KMS-11 (cell line): ENCODE results near the gene GNG10.
A peak's percentile ranks its signal among the peaks of the same experiment; 100 is the strongest.
"Not testable (repeated sequence)": the region's sequence is repeated elsewhere in the genome, so short reads cannot be mapped to it uniquely, and the experiment has no call there.

ENCODE experiments used
- H2AFZ ChIP-seq: fragments of 200-600 bp; sonication (generic); 2 replicates; pipeline ENCODE4 v1.6.1; 2016; ENCODE audit warnings: antibody characterized with exemption, mixed run types, low read depth
- H3K27ac ChIP-seq: fragments of 200-600 bp; sonication (generic); 2 replicates; pipeline ENCODE4 v1.6.1; 2016; ENCODE audit warnings: mild to moderate bottlenecking, mixed run types
- H3K27me3 ChIP-seq: fragments of 200-600 bp; sonication (generic); 2 replicates; pipeline ENCODE4 v1.6.1; 2017; ENCODE audit warnings: mild to moderate bottlenecking, low read depth, mixed run types, moderate library complexity; ENCODE audit not compliant: insufficient read depth
- H3K36me3 ChIP-seq: fragments of 200-600 bp; sonication (generic); 2 replicates; pipeline ENCODE4 v1.6.1; 2017; ENCODE audit warnings: mild to moderate bottlenecking, mixed run types; ENCODE audit not compliant: insufficient read depth
- H3K4me1 ChIP-seq: fragments of 200-600 bp; sonication (generic); 2 replicates; pipeline ENCODE4 v1.6.1; 2016; ENCODE audit warnings: mild to moderate bottlenecking, low read depth, mixed run types; ENCODE audit not compliant: poor library complexity, severe bottlenecking
- H3K4me2 ChIP-seq: fragments of 200-600 bp; sonication (generic); 2 replicates; pipeline ENCODE4 v1.7.0; 2016; ENCODE audit warnings: mild to moderate bottlenecking, mixed run types
- H3K4me3 ChIP-seq: fragments of 200-600 bp; sonication (generic); IDR thresholded peaks from 2 replicates; pipeline ENCODE4 v1.6.1; 2017; ENCODE audit warnings: low read depth, low read length, mixed read lengths; ENCODE audit not compliant: insufficient read depth
- H3K79me2 ChIP-seq: fragments of 200-600 bp; sonication (generic); 2 replicates; pipeline ENCODE4 v1.6.1; 2016; ENCODE audit warnings: low read depth, mixed run types; ENCODE audit not compliant: insufficient read depth
- H3K9ac ChIP-seq: fragments of 200-600 bp; sonication (generic); 2 replicates; pipeline ENCODE4 v1.6.1; 2016; ENCODE audit warnings: mild to moderate bottlenecking, mixed run types
- H4K20me1 ChIP-seq: fragments of 200-600 bp; sonication (generic); 2 replicates; pipeline ENCODE4 v1.6.1; 2016; ENCODE audit warnings: mild to moderate bottlenecking, mixed run types; ENCODE audit not compliant: insufficient read depth
- TF ChIP-seq, protein P1 (sequence below): fragments of 200-600 bp; sonication (generic); conservative IDR thresholded peaks from 2 replicates; pipeline ENCODE4 v1.6.1; 2017; ENCODE audit warnings: low read depth, mild to moderate bottlenecking, antibody characterized with exemption, low read length, moderate library complexity, mixed read lengths

Gene GNG10

DNA sequence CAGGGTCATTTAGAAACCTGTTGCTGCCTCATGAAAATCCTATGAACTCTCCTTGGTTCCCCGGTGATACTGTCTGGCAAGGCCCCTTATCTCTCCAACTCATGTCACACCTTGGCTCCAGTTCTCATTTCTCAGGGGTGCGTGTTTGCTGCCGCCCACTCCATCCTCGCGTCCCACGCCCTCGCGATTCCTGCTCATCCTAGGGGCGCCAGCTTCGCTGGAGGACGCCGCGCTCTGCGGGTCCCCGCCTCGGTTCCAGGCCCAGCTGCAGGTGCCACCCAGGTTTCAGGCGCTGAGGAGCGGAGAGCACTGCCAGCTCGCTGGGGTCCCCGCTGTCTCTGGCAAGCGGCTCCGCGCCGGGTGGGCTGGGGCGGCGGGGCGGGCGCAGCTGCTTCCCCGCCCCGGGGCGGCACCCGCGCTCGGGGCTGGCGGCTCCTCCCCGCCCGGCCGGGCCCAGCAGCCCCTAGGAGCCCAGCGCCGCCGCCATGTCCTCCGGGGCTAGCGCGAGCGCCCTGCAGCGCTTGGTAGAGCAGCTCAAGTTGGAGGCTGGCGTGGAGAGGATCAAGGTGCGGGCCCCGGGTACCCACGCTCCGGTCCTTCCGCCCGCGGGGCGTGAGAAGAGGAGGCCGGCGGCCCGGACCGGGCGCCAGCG lies at the start of gene GNG10:
GNG10 (plus strand) TSS at position 456 of the 652 bp plus-strand sequence; CDS start at position 486, 30 bp downstream.
- H2AFZ ChIP-seq, result peak within 1 kb of the TSS; percentile 87
- no peaks in the 10 kb centered on the region for H3K36me3 ChIP-seq
- H3K4me3 ChIP-seq, result no peak within 1 kb of the TSS
- no peaks in the 10 kb centered on the region for H4K20me1 ChIP-seq
- peaks cover 5% of the 10 kb centered on the region for H3K4me1 ChIP-seq
- H3K79me2 ChIP-seq, result no peaks in the 10 kb centered on the region
- H3K27me3 ChIP-seq, result no peaks in the 10 kb centered on the region
- peak within 1 kb of the TSS; percentile 82 for H3K4me2 ChIP-seq
- no peak within 1 kb of the TSS for H3K27ac ChIP-seq
- peak within 1 kb of the TSS; percentile 51; the same call in 1 of the 2 replicates for H3K9ac ChIP-seq
- TF ChIP-seq, protein P1, sequence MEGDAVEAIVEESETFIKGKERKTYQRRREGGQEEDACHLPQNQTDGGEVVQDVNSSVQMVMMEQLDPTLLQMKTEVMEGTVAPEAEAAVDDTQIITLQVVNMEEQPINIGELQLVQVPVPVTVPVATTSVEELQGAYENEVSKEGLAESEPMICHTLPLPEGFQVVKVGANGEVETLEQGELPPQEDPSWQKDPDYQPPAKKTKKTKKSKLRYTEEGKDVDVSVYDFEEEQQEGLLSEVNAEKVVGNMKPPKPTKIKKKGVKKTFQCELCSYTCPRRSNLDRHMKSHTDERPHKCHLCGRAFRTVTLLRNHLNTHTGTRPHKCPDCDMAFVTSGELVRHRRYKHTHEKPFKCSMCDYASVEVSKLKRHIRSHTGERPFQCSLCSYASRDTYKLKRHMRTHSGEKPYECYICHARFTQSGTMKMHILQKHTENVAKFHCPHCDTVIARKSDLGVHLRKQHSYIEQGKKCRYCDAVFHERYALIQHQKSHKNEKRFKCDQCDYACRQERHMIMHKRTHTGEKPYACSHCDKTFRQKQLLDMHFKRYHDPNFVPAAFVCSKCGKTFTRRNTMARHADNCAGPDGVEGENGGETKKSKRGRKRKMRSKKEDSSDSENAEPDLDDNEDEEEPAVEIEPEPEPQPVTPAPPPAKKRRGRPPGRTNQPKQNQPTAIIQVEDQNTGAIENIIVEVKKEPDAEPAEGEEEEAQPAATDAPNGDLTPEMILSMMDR, result no peak

DNA sequence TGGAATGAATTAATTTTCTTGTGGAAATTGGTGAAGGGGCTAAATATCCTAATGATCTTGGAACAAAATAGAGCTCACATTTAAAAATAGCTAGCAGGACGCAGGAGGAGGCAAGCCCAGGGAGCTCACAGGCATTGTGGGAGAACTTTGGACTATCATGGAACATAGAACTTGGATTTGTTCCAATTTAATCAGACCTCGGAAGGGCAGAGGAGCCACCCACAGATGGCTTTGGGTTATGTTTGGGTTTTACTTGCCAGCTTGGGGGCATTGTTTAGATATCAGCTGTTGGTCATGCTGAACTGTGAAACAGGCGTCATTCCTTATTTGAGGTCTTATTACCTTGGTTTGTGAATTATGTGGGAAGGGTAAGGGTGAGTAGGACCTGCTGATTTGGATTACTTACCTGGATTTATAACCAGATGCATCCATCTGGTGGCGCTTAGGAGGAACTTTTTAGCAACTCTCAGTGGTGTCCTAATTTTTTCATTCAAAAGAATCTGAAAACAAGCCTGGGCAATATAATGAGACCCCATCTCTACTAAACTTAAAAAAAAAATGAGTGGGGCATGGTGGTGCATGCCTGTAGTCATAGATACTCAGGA lies 47.9 kb upstream of the GNG10 start:
- Histone ChIP-seq H3K4me1 (no peaks in the 10 kb centered on the region), H2AFZ (no peak overlapping the region), H4K20me1 (no peaks in the 10 kb centered on the region), H3K79me2 (no peaks in the 10 kb centered on the region), H3K4me2 (no peak overlapping the region), H3K27me3 (no peaks in the 10 kb centered on the region), H3K36me3 (no peaks in the 10 kb centered on the region), H3K27ac (no peak overlapping the region), H3K4me3 (no peak overlapping the region), H3K9ac (no peak overlapping the region)
- TF ChIP-seq, protein P1, result no peak

DNA sequence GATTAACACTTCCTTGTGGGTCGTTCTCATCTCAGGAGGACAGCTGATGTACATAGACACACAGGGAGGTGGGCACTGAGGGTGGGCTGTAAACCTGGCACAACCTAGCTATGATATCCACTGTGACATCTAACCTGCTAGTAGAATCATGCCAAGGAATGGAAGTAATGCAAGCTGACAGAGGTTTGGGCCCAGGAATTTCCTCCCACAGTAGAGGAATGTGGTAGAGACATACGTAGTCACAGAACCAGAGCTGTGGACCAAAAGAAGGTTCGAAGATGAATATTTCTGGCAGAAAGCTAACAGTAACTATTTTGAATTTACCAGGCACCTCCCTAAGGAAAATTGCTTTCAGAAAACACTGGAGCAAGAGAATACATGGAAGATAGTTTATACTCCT lies 45.5 kb upstream of the GNG10 start:
- TF ChIP-seq, protein P1, result no peak
- H3K4me2 ChIP-seq, result no peak overlapping the region
- H3K79me2 ChIP-seq, result no peaks in the 10 kb centered on the region
- no peaks in the 10 kb centered on the region for H4K20me1 ChIP-seq
- H3K27ac ChIP-seq, result no peak overlapping the region
- H3K36me3 ChIP-seq, result no peaks in the 10 kb centered on the region
- H2AFZ ChIP-seq, result no peak overlapping the region
- no peak overlapping the region for H3K9ac ChIP-seq
- H3K4me1 ChIP-seq, result no peaks in the 10 kb centered on the region
- H3K27me3 ChIP-seq, result no peaks in the 10 kb centered on the region
- no peak overlapping the region for H3K4me3 ChIP-seq

DNA sequence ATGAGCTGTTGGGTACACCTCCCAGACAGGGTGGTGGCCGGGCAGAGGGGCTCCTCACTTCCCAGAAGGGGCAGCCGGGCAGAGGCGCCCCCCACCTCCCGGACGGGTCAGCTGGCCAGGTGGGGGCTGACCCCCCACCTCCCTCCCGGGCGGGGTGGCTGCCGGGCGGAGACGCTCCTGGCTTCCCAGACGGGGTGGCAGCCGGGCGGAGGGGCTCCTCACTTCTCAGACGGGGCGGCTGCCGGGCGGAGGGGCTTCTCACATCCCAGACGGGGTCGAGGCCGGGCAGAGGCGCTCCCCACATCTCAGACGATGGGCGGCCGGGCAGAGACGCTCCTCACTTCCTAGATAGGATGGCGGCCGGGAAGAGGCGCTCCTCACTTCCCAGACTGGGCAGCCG lies 44.1 kb upstream of the GNG10 start:
- H3K4me2 ChIP-seq, H3K4me1 ChIP-seq, H3K36me3 ChIP-seq, H3K27me3 ChIP-seq, H4K20me1 ChIP-seq, H2AFZ ChIP-seq, H3K9ac ChIP-seq, H3K27ac ChIP-seq, H3K79me2 ChIP-seq, H3K4me3 ChIP-seq: not testable (repeated sequence)

DNA sequence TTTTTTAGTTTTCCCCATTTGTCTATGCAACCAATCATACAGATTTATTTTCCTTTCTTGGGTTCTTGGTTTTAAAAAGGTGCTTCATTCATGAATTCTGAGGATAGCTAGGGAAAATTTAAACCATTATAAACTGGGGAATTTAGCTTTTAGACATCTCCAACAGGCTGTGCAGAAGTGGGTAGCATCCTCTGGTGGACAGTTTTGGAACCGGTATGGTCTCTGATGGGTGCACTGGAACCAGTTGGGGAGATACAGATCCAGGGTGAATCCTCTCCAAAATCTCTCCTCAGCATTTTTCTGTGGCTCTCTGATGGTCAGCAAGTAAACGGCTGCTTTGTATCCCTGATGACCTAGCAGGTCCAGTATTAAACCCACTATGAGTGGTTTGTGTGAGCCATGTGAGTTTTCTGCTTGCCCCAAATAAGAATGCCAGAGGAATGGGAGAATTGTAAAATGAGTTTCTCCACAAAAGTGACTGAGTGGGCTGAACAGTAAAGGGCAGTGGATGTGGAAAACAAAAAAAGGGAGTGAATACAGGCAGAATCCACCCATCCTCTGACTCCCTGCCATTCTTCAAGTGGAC lies 39.4 kb upstream of the GNG10 start:
- H4K20me1 ChIP-seq, result no peaks in the 10 kb centered on the region
- H3K36me3 ChIP-seq, result no peaks in the 10 kb centered on the region
- no peak overlapping the region for H2AFZ ChIP-seq
- H3K4me1 ChIP-seq, result no peaks in the 10 kb centered on the region
- no peaks in the 10 kb centered on the region for H3K27me3 ChIP-seq
- no peaks in the 10 kb centered on the region for H3K79me2 ChIP-seq
- no peak overlapping the region for H3K9ac ChIP-seq
- no peak overlapping the region for H3K4me3 ChIP-seq
- TF ChIP-seq, protein P1, result peak; percentile 48; the same call in 1 of the 2 replicates
- H3K4me2 ChIP-seq, result no peak overlapping the region
- no peak overlapping the region for H3K27ac ChIP-seq
